Keratinocyte (primary cell): Measurements from ENCODE around the gene PCCA. TPM values are rescaled to one million over a fixed set of nuclear protein-coding genes. Genes with fewer than 3 reads are reported as not detected.

Experiments used
- DNase-seq: peaks from one replicate; pipeline ENCODE4 v3.0.0-alpha.2; 2011; ENCODE audit warnings: low read depth, missing footprints, low spot score
- FAIRE-seq: peaks from 2 replicates; lab custom pipeline; 2011; peaks lifted over from hg19 to GRCh38; lab: Jason Lieb, UNC
- H2AFZ ChIP-seq: 2 replicates; pipeline ENCODE4 v1.6.0; 2012; ENCODE audit warnings: low read length, control low read depth, inconsistent platforms; ENCODE audit not compliant: control insufficient read depth
- H3K27ac ChIP-seq: 2 replicates; pipeline ENCODE4 v1.5.1; 2011; ENCODE audit warnings: low read length; ENCODE audit not compliant: control insufficient read depth, insufficient read depth
- H3K27me3 ChIP-seq: 3 replicates; pipeline ENCODE4 v1.6.0; 2011; ENCODE audit warnings: low read length; ENCODE audit not compliant: control insufficient read depth, insufficient read depth; ENCODE audit errors: extremely low read depth
- H3K36me3 ChIP-seq, 2 experiments: 2 replicates in 1 of 2; 3 replicates in 1 of 2; pipeline ENCODE4 v1.5.1; 2011; ENCODE audit warnings: low read length in 2 of 2, mild to moderate bottlenecking in 1 of 2; ENCODE audit not compliant: control insufficient read depth in 2 of 2, insufficient read depth in 2 of 2; ENCODE audit errors: extremely low read depth in 1 of 2
- H3K4me1 ChIP-seq: 3 replicates; pipeline ENCODE4 v1.5.1; 2011; ENCODE audit warnings: low read length; ENCODE audit not compliant: control insufficient read depth, insufficient read depth; ENCODE audit errors: extremely low read depth
- H3K4me2 ChIP-seq: 3 replicates; pipeline ENCODE4 v1.6.0; 2011; ENCODE audit warnings: low read depth, low read length; ENCODE audit not compliant: control insufficient read depth, insufficient read depth; ENCODE audit errors: extremely low read depth
- H3K4me3 ChIP-seq, 3 experiments: fragments of 200-600 bp in 1 of 3; sonication (generic) in 1 of 3; 2 replicates in 2 of 3; 3 replicates in 1 of 3; pipeline ENCODE4 v1.5.1; 2011 to 2016; ENCODE audit warnings: low read length in 3 of 3, mild to moderate bottlenecking in 3 of 3, control low read depth in 2 of 3, inconsistent platforms in 1 of 3, low read depth in 1 of 3, mixed read lengths in 1 of 3, mixed run types in 1 of 3, moderate library complexity in 1 of 3; ENCODE audit not compliant: control insufficient read depth in 2 of 3, insufficient read depth in 2 of 3; ENCODE audit errors: extremely low read depth in 1 of 3
- H3K79me2 ChIP-seq: 2 replicates; pipeline ENCODE4 v1.6.0; 2012; ENCODE audit warnings: low read length; ENCODE audit not compliant: control insufficient read depth, insufficient read depth
- H3K9ac ChIP-seq: 3 replicates; pipeline ENCODE4 v1.6.0; 2011; ENCODE audit warnings: low read length; ENCODE audit not compliant: control insufficient read depth, insufficient read depth; ENCODE audit errors: extremely low read depth
- H3K9me1 ChIP-seq: 3 replicates; pipeline ENCODE4 v1.6.0; 2011; ENCODE audit warnings: low read length; ENCODE audit not compliant: control insufficient read depth, insufficient read depth; ENCODE audit errors: extremely low read depth
- H3K9me3 ChIP-seq: 2 replicates; pipeline ENCODE4 v1.5.1; 2012; ENCODE audit warnings: low read depth, low read length; ENCODE audit not compliant: control insufficient read depth
- H4K20me1 ChIP-seq: 3 replicates; pipeline ENCODE4 v1.6.0; 2011; ENCODE audit warnings: low read length; ENCODE audit not compliant: control insufficient read depth, insufficient read depth; ENCODE audit errors: extremely low read depth
- EZH2 ChIP-seq: IDR thresholded peaks from one replicate; pipeline ENCODE4 v1.6.1; 2012; ENCODE audit warnings: inconsistent platforms, mild to moderate bottlenecking, low read length, moderate library complexity
- dilution Hi-C: fragments of 300-500 bp; cut with MboI; formaldehyde crosslinking; loops from one replicate; pipeline ENCODE4 v1.7.0; 2020; ENCODE audit warnings: low sequenced_read_pairs; ENCODE audit not compliant: extremely low pct_ligation_motif_present
- polyA plus RNA-seq, 5 experiments: library from polyadenylated mRNA; depleted of rRNA in 3 of 5; stranded (reverse) in 3 of 5; stranded (forward) in 1 of 5; unstranded in 1 of 5; fragments of >200 nt; gene quantifications; 1 replicate in 1 of 5; 2 replicates in 3 of 5; 3 replicates in 1 of 5; pipeline versions ENCODE4 v1.2.1 to v1.2.3, GENCODE V29; 2011 to 2012; ENCODE audit warnings: missing spikeins in 2 of 5, low read depth in 1 of 5, low replicate concordance in 1 of 5
- TF ChIP-seq, protein P1 (sequence below), 3 experiments: IDR thresholded peaks in 1 of 3; conservative IDR thresholded peaks in 1 of 3; optimal IDR thresholded peaks in 1 of 3; 2 replicates in 2 of 3; 3 replicates in 1 of 3; pipeline versions ENCODE3 to v1.5.1; 2011; ENCODE audit warnings: low read length in 3 of 3, mild to moderate bottlenecking in 3 of 3, moderate library complexity in 2 of 3, control low read depth in 1 of 3, inconsistent platforms in 1 of 3; ENCODE audit not compliant: insufficient read depth in 2 of 3; ENCODE audit errors: extremely low read depth in 1 of 3

PCCA gene
- polyA plus RNA-seq, 1 donor (not counting 4 experiments of a cell fraction or from before 2014, with no cell fraction given), result 8.1 TPM

DNA sequence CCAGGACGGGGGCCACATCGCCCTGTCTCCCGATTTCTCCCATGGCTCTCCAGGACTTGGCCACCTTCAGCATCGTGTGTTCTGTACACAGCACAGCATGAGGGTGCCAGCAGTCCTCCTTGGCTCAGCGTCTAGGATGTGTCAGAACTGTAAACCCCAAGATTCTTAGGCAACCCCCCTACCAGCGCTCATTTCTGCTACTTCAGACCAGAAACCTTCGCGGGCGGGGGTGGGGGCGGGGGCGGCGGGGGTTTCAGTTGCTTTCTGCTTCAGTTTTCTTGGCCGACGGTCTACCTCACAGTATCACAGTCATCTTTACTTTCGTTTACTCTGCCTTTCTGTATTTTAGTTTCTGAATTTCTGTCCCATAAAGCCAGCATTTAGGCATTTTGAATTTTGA lies 417.3 kb downstream of the PCCA start:
- Histone ChIP-seq H3K79me2 (no peaks in the 10 kb centered on the region), H3K4me3 (no peak overlapping the region), H3K4me1 (no peaks in the 10 kb centered on the region)

DNA sequence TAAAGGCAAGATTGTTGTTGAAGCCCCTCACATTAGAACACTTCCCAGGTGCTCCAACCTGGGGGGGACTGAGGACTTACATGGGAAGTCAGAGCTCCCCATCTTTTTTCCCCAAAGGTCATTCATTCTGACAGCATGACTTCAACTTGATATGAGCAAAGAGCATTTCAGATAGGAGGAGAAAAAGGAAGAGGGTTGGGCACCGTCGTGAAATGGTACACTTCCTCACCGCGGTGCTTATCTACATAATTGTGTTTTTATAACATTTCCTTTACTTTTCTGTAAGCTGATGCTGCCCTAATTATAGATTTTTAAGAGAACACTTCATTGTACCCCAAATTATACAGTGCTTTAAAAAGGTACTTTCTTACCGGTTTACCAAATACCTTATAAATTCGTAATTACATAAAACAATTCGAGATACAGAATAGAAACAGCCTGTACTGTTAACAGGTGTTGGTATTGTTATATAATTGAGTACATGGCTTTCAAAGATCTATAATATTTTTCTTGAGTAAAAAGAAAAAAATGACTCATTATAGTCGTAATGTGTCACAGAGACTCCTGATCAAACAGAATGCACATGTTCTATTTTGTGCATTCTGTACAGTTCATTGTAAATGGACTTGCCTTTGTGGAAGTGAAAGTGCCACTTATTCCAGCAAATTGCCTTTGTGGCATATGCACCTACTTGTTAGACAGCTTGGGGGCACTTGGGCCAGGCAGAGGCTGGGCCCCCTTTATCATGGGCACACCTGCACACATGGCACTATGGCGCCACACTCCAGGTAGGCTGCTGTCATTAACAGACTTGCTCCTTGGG lies 417.9 kb downstream of the PCCA start:
- H3K4me1 ChIP-seq, result no peaks in the 10 kb centered on the region
- no peaks in the 10 kb centered on the region for H3K9me1 ChIP-seq
- H2AFZ ChIP-seq, result no peak overlapping the region
- H3K27me3 ChIP-seq, result no peaks in the 10 kb centered on the region
- FAIRE-seq (no peak), DNase-seq (no peak)
- H3K27ac ChIP-seq, result no peak overlapping the region
- H4K20me1 ChIP-seq, result no peaks in the 10 kb centered on the region
- no peak overlapping the region for H3K9ac ChIP-seq
- TF ChIP-seq, protein P1, sequence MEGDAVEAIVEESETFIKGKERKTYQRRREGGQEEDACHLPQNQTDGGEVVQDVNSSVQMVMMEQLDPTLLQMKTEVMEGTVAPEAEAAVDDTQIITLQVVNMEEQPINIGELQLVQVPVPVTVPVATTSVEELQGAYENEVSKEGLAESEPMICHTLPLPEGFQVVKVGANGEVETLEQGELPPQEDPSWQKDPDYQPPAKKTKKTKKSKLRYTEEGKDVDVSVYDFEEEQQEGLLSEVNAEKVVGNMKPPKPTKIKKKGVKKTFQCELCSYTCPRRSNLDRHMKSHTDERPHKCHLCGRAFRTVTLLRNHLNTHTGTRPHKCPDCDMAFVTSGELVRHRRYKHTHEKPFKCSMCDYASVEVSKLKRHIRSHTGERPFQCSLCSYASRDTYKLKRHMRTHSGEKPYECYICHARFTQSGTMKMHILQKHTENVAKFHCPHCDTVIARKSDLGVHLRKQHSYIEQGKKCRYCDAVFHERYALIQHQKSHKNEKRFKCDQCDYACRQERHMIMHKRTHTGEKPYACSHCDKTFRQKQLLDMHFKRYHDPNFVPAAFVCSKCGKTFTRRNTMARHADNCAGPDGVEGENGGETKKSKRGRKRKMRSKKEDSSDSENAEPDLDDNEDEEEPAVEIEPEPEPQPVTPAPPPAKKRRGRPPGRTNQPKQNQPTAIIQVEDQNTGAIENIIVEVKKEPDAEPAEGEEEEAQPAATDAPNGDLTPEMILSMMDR (optimal IDR thresholded peaks at IDR 0.05 in 1 of 3, IDR thresholded peaks at IDR 0.05 in 1 of 3, conservative IDR thresholded peaks at IDR 0.05 in 1 of 3; ENCODE audit: extremely low read depth in 1 of 3, insufficient read depth in 2 of 3, low read length in 3 of 3), result no peak
- TF ChIP-seq EZH2, result no peak
- dilution Hi-C loops, result no loop called here
- no peaks in the 10 kb centered on the region for H3K79me2 ChIP-seq
- H3K9me3 ChIP-seq, result no peaks in the 10 kb centered on the region
- H3K4me2 ChIP-seq, result no peak overlapping the region
- no peak overlapping the region for H3K4me3 ChIP-seq
- no peaks in the 10 kb centered on the region for H3K36me3 ChIP-seq

More for the DNA sequence above, 417.3 kb downstream of the PCCA start:
- Histone ChIP-seq H4K20me1 (no peaks in the 10 kb centered on the region), H3K9me1 (no peaks in the 10 kb centered on the region), H3K27me3 (no peaks in the 10 kb centered on the region), H3K36me3 (no peaks in the 10 kb centered on the region), H3K9ac (no peak overlapping the region), H3K27ac (no peak overlapping the region), H2AFZ (no peak overlapping the region), H3K9me3 (no peaks in the 10 kb centered on the region), H3K4me2 (no peak overlapping the region)
- DNase-seq, result no peak
- dilution Hi-C loops, result no loop called here
- TF ChIP-seq, protein P1 (optimal IDR thresholded peaks at IDR 0.05 in 1 of 3, IDR thresholded peaks at IDR 0.05 in 1 of 3, conservative IDR thresholded peaks at IDR 0.05 in 1 of 3; ENCODE audit: extremely low read depth in 1 of 3, insufficient read depth in 2 of 3, low read length in 3 of 3), result no peak
- no peak for TF ChIP-seq EZH2
- no peak for FAIRE-seq
